GM10266 (cell line): Measurements from ENCODE around the gene TBKBP1.

Experiments used
- DNase-seq: peaks from one replicate; pipeline ENCODE4 v3.0.0; 2012; ENCODE audit errors: extremely low spot score
- CTCF ChIP-seq: IDR thresholded peaks from 2 replicates; pipeline ENCODE4 v1.5.1; 2012; ENCODE audit warnings: mild to moderate bottlenecking, low read depth; ENCODE audit not compliant: control insufficient read depth, insufficient read depth; ENCODE audit errors: missing control alignments

TBKBP1 gene

GRCh38 chr17:47652570-47652969 is 41.4 kb upstream of the TBKBP1 start:
- TF ChIP-seq CTCF, result no peak
- no peak for DNase-seq

GRCh38 chr17:47653442-47653841 is 40.5 kb upstream of the TBKBP1 start:
- no peak for TF ChIP-seq CTCF
- no peak for DNase-seq

- no peak for TF ChIP-seq CTCF
- DNase-seq, result no peak
Measured at GRCh38 chr17:47654991-47655390, 39.0 kb upstream of the TBKBP1 start.

DNA sequence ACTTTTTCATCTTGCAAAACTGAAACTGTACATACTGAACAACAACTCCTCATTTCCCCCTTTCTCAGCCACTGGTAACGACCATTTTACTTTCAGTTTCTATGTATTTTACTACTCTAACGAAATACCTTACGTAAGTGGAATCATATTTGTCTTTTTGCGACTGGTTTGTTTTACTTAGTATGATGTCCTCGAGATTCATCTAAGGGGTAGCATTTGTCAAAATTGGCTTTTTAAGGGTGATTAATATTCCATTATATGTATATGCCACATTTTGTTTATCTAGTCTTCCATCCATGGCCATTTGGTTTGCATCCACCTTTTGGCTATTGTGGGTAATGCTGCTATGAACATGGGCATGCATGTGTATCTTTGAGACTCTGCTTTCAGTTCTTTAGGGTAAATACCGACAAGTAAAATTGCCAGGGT is 33.9 kb upstream of the TBKBP1 start:
- no peak for TF ChIP-seq CTCF
- DNase-seq, result peak; percentile 30

DNA sequence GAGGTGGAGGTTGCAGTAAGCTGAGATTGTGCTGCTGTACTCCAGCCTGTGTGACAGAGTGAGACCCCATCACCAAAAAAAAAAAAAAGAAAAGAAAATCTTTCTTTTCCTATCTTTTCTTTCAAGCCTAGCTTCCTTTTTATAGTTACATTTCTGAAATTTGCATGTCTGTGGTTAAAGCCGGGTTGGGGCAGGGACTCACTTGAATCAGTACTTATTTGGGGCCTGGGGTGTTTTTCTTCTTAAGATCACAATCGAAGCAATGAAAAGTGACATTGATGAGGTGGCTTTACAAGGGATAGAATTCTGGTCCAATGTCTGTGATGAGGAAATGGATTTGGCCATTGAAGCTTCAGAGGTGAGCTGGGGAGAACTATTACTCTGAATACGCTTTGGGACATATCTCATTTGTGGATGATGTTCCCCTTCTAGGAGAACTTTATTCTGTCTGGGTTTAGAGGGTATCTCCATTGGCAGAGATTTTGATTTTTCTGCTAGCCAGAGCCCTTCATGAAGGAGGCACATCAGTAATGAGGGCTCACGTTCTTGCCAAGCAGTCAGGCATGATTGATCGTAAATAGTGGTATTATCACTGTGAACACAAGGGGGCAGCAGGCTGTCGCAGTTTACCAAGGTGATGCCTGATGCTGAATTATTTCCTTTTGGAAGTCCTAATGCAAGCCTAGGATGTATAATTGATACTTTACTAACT is 29.9 kb upstream of the TBKBP1 start:
- TF ChIP-seq CTCF, result peak; percentile 79
- DNase-seq, result peak; percentile 52

- TF ChIP-seq CTCF, result no peak
- DNase-seq, result no peak
Measured at GRCh38 chr17:47664624-47664941, 29.4 kb upstream of the TBKBP1 start.

DNA sequence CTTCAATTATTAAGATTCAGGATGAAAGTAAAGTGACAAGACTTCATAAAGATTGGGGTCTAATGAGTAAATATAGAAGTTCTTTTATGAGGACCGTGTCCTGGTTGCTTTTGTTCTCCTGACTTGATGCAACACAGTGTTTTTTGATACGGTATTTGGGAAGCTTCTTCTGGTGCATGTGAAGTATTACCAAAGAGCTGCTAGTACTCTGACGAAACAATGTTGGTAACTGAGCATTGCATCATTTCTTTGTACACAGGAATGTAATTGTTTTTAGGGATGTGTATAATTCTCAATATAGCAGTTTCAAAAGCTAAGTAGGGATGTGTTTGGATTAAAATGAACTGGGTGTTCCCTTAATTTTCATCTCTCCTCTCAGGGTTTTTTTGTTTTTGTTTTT is 28.3 kb upstream of the TBKBP1 start:
- no peak for TF ChIP-seq CTCF
- DNase-seq, result no peak
